COLO668 (cell line): ENCODE results near the gene HSPB6.
"Not testable (repeated sequence)": the region's sequence is repeated elsewhere in the genome, so short reads cannot be mapped to it uniquely, and the experiment has no call there.

ENCODE experiments used
- DNase-seq: peaks from one replicate; lab custom pipeline; 2025; ENCODE audit not compliant: unreplicated experiment; lab: John Stamatoyannopoulos, UW

HSPB6 gene

GRCh38 chr19:35786299-35787160, 29.7 kb upstream of the HSPB6 start:
- no peak for DNase-seq

- no peak for DNase-seq
Observed at GRCh38 chr19:35785339-35785627, 28.5 kb upstream of the HSPB6 start.

- no peak for DNase-seq
Observed at GRCh38 chr19:35784503-35785338, 27.9 kb upstream of the HSPB6 start.

- DNase-seq: no peak
Observed at GRCh38 chr19:35783469-35784434, 26.9 kb upstream of the HSPB6 start.

- DNase-seq: no peak
Observed at GRCh38 chr19:35782589-35782988, 25.8 kb upstream of the HSPB6 start.

GRCh38 chr19:35781650-35782049, 24.8 kb upstream of the HSPB6 start:
- no peak for DNase-seq

GRCh38 chr19:35780717-35781116, 23.9 kb upstream of the HSPB6 start:
- DNase-seq: no peak

GRCh38 chr19:35780058-35780457, 23.2 kb upstream of the HSPB6 start:
- DNase-seq: no peak

GRCh38 chr19:35779033-35779432, 22.2 kb upstream of the HSPB6 start:
- DNase-seq: no peak

- DNase-seq: no peak
Observed at GRCh38 chr19:35777961-35778360, 21.1 kb upstream of the HSPB6 start.

- DNase-seq: no peak
Observed at GRCh38 chr19:35777086-35777841, 20.4 kb upstream of the HSPB6 start.

GRCh38 chr19:35776102-35776788, 19.4 kb upstream of the HSPB6 start:
- no peak for DNase-seq

- peak; percentile 99 for DNase-seq
Observed at GRCh38 chr19:35775298-35776101, 18.7 kb upstream of the HSPB6 start, which contains the start of gene ARHGAP33. Gene ARHGAP33, plus strand, starts transcription at chr19:35775564. Its CDS starts 95 bp downstream, at chr19:35775659.

GRCh38 chr19:35775046-35775297, 18.1 kb upstream of the HSPB6 start:
- DNase-seq: no peak

- DNase-seq: peak; percentile 20
Observed at GRCh38 chr19:35774274-35775045, 17.6 kb upstream of the HSPB6 start.

GRCh38 chr19:35773020-35773806, 16.4 kb upstream of the HSPB6 start:
- no peak for DNase-seq

GRCh38 chr19:35772362-35772761, 15.5 kb upstream of the HSPB6 start:
- not testable (repeated sequence) for DNase-seq

- DNase-seq: no peak
Observed at GRCh38 chr19:35768082-35768421, 11.2 kb upstream of the HSPB6 start.
